Measurements from ENCODE around the gene RNF207.

The RNF207 gene

GRCh38 chr1:6237093-6237492 lies 31.2 kb downstream of the RNF207 start:
- no peak for DNase-seq

GRCh38 chr1:6239213-6239752 lies 33.4 kb downstream of the RNF207 start:
- DNase-seq, result no peak

GRCh38 chr1:6239950-6240768 lies 34.2 kb downstream of the RNF207 start:
- DNase-seq, result no peak

- DNase-seq, result no peak
Observed at GRCh38 chr1:6241107-6241886, 35.4 kb downstream of the RNF207 start.

- DNase-seq, result no peak
Observed at GRCh38 chr1:6241887-6242740, 36.2 kb downstream of the RNF207 start.

GRCh38 chr1:6243053-6243834 lies 37.3 kb downstream of the RNF207 start:
- no peak for DNase-seq

GRCh38 chr1:6243993-6244392 lies 38.1 kb downstream of the RNF207 start, which contains the start of gene HES3:
Gene HES3, plus strand, starts transcription at chr1:6244179. Its CDS starts 187 bp downstream, at chr1:6244366.
- no peak for DNase-seq

- no peak for DNase-seq
Observed at GRCh38 chr1:6244401-6245049, 38.6 kb downstream of the RNF207 start.

GRCh38 chr1:6245086-6245868 lies 39.4 kb downstream of the RNF207 start:
- peak; percentile 14 for DNase-seq

GRCh38 chr1:6245869-6246496 lies 40.1 kb downstream of the RNF207 start:
- DNase-seq, result peak; percentile 87

- peak; percentile 74 for DNase-seq
Observed at GRCh38 chr1:6246497-6247467, 40.9 kb downstream of the RNF207 start.

- no peak for DNase-seq
Observed at GRCh38 chr1:6247651-6248050, 41.7 kb downstream of the RNF207 start.

GRCh38 chr1:6248161-6248776 lies 42.4 kb downstream of the RNF207 start:
- no peak for DNase-seq

- no peak for DNase-seq
Observed at GRCh38 chr1:6248932-6249738, 43.2 kb downstream of the RNF207 start.

GRCh38 chr1:6249739-6250689 lies 44.1 kb downstream of the RNF207 start:
- DNase-seq, result no peak

GRCh38 chr1:6251233-6251632 lies 45.3 kb downstream of the RNF207 start:
- DNase-seq, result no peak

All from NCI-H1694 (cell line).